Measurements from ENCODE around the gene TMEM115. TPM values are rescaled to one million over a fixed set of nuclear protein-coding genes. Genes with fewer than 3 reads are reported as not detected.

Gene TMEM115
- polyA plus RNA-seq, 1 donor, result 25.7 TPM

DNA sequence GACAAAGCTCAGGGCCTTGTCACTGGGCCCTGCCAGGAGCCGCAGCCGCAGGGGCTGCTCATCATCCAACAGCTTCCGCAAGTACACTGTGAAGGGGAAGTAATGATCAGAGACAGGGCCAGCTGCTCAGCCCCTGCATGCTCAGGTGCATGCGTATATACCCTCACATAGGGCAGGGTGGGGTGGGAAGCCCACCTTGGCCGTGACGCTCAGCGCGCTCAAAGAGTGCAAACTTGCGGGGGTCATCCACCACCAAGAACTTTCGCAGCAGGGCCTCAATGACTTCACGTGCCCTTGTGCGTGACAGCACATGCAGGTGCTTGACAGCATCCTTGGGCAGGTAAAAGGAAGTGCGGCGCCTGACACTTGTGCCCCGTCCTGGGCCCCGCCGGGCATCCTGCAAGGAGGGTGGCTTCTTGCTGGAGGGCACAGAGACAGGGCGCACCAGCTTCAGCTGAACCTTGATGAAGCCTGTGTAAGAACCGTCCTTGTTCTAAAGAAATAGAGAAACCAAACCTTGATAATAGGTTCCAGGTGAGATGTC, 27.9 kb downstream of the TMEM115 start:
- DNase-seq, result no peak

DNA sequence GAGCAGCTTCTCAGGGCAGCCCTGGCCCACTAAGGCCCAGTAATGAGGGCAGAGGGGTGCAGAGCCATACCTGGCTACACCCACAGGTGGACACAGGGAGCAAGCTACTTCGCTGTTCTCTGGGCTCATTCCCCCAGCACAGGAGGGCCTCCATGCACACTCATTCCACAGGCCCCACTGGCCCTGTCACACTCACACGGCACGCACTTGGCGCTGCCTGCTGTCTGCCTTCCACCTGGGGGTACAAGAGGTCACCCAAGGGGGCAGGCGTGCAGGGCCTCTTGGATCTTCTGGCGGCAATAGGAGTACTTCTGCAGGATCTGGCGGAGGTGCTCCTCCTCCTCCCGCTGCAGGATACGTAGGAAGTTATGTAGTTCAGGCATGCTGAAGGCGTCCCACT, 29.0 kb downstream of the TMEM115 start:
- no peak for DNase-seq

DNA sequence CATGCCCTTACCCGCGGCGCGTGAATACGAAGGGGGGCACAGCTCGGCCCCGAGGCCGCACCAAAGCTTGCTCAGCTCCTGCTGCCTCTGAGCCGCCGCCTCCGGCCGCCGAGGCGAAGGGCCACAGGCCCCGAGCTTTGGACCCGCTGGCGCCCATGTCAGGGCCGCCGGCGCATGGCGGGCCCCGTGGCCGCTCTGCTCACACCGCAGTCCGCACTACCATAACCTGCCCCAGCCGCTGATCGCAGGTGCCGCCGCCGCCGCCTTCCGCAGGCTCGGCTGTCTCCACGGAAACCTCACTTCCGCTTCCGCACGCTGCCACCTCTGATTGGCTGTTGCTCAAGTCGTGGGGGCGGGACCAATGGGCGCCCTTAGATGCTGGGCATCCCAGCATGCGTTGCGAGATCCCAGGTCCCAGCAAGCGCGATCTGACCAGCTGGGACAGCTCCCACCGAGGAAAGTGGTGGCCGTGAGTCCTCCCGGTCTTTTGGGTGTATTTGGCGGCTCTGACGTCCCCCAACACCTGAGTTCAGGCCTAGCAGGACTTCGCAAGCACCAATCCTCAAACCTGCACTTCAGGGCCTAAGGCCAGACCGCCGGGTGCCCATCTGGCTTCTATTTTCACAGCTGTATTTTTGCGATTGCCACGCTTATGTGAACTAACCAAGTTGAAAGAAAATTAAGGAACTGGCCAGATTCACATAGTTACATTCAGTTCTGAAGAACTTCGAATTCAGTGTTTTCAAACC, 31.2 kb downstream of the TMEM115 start, which contains the start of gene TUSC2:
Gene TUSC2 (minus strand): TSS at position 281 of the 749 bp plus-strand sequence. CDS start 124 bp downstream, at position 157.
- DNase-seq, result peak; percentile 96

DNA sequence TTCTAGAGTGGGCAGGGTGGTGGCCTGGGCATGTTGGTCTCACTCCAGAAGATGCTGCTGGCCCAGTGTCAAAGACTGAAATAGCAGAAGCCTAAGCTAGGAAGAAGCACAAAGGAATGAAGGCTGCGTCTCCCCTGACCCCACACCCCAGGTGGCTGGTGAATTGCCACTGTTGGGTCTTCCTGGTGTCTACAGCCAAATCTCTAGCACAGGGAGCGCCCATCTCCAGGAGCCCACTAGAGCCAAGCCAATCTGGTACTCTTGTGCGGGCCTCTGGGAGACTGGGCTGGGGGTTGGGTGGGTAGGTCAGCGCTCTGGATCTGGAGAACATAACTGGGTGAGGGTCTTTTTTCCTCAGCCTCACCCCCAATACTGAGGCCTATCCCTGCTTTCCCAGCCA, 32.2 kb downstream of the TMEM115 start:
- DNase-seq, result no peak

GRCh38 chr3:50326182-50326541, 33.2 kb downstream of the TMEM115 start:
- DNase-seq, result no peak

GRCh38 chr3:50325497-50326181, 33.7 kb downstream of the TMEM115 start:
- DNase-seq, result no peak

GRCh38 chr3:50325113-50325480, 34.2 kb downstream of the TMEM115 start:
- DNase-seq, result no peak

DNA sequence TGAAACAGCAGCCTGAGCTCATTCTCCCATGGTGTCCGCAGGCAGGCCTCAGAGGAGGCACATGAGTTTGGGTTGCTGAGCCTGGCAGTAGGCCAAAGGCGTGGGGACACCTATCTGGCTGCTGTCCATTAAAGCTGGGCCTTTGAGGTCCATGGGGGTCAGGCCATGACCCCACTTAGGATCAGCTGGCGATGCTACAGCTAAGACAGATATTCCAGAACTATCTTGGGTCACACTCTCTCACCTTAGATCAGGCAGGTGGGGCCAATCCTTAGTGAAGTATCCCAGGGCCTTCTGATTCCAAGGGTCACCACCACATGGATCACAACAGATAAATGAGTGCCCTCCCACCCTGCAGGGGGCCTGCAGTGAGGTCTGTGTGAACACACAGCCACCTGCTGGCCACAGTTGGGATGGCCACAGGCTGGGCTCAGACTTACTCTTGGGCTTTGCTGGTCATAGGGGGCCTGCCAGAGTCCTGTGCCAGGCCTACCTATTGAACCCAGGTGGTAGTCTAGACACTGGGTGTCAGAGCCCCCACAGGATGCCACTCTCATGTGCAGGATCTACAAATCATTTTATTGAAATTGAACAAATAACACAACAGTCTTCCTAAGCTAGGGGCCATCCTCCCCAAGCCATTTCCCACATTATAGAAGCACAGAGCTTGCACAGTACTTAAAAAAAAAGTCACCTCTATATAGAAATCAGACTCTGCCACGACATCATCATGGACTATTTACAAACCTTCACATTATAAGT, 34.8 kb downstream of the TMEM115 start:
- peak; percentile 66 for DNase-seq

DNA sequence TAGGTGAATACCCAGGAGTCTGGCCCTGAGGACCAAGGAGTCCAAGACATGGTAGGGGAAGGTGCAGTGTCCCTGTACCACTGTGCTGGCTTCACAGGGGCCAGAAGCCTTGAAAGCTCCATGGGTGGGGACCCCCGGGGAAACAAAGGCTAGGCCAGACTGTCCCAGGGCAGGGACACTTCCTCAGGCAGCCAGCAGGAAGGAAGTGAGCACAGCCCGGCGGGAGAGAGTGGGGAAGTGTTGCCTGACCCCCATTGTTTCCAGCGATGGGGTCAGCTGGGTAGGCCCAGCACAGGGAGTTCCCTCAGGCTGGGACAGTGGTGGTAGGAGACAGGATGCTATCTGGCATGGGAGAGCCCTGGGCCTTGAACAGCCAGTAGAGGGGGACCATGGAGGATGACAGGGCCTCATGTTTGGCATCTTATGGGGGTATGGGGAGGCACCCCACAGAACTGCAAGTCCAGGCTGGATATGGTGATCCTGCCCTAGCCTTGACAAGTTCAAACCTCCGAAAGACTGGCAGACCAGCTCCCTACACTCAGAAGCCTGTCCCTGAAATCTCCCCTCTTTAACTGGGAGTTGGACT, 35.6 kb downstream of the TMEM115 start:
- no peak for DNase-seq

- DNase-seq, result no peak
Measured at GRCh38 chr3:50323092-50323600, 36.2 kb downstream of the TMEM115 start.

DNA sequence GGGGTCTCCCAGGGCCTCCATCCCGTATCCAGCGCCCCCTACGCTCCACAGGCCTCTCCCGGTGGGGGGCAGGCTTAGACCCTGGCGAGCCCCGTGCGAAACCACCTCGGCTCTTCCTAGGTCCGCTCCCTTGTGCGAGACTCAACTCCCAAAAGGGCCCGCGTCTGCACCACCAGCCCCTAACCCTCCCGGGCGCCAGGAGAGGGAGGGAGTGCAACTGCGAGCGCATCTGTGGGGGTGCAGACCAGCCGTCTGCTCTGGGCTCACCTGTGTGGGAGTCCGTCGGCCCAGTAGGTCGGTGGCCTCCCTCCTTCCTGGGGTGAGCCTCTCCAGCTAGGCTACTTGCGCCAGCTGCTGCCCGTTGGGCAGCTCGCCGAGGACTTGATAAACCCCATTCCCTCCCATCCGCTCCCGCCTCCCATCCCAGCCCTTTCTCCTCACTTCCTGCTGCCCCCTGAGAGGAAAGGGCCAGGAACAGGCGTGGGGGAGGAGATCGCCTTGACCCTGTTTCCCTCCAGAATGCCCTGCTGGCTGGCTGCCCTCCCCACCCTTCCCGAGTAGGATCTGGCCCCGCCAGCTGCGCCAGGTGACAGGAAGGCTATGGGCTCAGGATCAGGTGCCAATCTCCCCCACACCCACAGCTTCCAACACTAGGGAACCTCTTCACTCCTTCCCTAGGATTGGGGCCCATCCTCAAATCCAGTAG, 36.8 kb downstream of the TMEM115 start, which contains the start of gene HYAL2:
Gene HYAL2 (minus strand): TSS at position 360 of the 706 bp plus-strand sequence. CDS start 2,256 bp downstream, outside the sequence.
- DNase-seq, result no peak

DNA sequence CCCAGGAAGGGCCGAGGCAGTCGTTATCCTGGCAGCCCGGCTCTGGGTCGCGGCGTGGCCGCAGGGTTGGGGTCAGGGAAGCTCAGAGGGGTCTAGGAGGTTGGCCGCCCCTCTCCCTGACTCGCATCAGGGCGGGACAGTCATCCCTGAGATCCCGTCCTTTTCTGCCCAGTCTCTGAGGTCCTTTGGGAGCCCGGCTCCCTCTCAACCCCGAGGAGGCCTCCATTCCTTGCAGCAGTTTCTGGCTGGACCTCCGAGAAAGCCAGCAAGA, 37.3 kb downstream of the TMEM115 start:
- DNase-seq, result no peak

- DNase-seq, result peak; percentile 90
Measured at GRCh38 chr3:50321336-50322114, 37.8 kb downstream of the TMEM115 start.

DNA sequence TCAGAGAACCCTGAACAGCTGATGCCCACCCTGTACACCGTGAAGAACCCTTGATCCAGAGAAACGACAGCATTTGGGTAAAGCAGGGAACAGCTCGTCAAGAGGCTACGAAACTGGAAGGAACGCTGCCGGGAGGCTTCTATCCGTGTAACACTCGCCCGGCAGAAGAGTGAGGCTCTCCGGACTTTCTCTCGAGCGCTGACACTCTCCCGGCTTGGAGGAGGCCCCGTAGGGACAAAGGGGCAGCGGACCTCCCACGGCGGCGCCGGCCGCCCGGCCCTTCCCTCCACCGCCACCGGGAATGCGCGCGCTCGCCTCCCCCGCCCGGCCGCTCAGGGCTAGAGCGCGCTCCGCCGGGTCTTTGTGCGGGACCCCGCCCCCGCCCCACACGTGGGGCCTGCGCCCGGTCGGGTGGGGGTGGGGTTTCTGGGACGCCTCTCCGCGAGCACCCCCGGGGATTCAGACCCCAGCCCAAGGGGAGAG, 38.4 kb downstream of the TMEM115 start:
- peak; percentile 87 for DNase-seq

GRCh38 chr3:50319894-50320625, 39.3 kb downstream of the TMEM115 start:
- no peak for DNase-seq

GRCh38 chr3:50319181-50319893, 40.0 kb downstream of the TMEM115 start:
- DNase-seq, result no peak

DNA sequence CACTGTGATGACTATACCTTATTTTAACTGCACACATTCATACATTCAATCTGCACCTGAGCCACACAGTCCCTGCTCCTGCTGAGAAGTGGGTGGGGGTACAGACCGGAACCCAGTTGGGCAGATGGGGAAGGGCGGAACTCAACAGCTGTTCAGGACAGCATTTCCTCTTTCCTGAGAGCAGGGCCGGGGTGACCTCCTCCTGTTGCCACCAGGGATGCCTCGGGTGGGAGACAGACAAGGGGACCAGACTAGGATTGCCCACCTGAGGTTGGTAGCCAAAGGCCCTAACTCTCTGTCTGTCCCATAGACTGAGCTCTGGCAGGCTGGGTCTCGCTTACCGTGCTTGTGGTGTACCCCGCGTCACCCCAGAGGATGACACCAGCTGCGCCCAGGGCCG, 40.7 kb downstream of the TMEM115 start:
- no peak for DNase-seq

- DNase-seq, result no peak
Measured at GRCh38 chr3:50318163-50318562, 41.2 kb downstream of the TMEM115 start.

DNA sequence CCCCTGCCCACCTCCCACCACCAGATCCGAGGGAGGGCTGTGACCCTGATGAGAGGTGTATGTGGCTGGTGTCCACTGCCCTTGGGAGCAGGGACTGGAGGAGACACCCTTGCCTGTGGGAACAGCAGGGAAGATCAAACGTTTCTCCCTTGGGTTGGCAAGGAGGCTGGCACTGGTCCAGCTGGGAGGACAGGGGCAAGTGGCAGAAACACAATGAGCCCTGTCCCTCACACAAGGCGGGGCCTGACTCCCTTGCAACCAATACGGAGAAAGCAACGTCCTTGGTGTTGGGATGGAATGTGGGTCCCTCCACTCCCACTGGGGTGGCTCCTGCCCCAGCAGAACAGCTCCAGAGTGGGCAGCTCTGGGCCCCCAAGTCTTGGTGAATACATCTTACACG, 42.0 kb downstream of the TMEM115 start:
- DNase-seq, result no peak

All from hindlimb muscle (tissue), 1 donor.